GM21381 (cell line): ENCODE data around the gene ZFHX3.

Source experiments
- ATAC-seq: cut with Tn5 transposase; IDR thresholded peaks from one replicate; pipeline ENCODE4 v1.9.1; 2021; ENCODE audit warnings: mild to moderate bottlenecking, moderate library complexity; ENCODE audit not compliant: unreplicated experiment

Gene ZFHX3

DNA sequence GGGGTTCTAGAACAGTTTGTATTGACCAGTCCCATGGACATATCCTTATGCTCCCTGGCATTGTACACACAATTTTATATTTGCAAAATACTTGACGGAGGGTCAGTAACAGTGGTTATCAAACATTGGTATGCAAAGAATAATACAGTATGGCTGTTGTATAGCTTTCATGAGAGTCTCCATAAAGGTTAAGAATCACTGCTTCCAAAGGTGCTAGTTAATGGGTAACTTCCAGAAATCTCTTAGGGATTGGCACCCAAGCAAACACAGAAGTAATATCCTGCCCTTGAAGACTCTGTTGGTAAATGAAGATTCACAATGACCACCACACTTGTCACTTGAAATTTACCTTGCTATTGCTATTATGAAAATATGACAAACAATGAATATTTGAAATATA lies 239.2 kb downstream of the ZFHX3 start:
- no peak for ATAC-seq

GRCh38 chr16:72807245-72807644 lies 240.7 kb downstream of the ZFHX3 start:
- no peak for ATAC-seq

GRCh38 chr16:72805486-72805885 lies 242.4 kb downstream of the ZFHX3 start:
- ATAC-seq: no peak

DNA sequence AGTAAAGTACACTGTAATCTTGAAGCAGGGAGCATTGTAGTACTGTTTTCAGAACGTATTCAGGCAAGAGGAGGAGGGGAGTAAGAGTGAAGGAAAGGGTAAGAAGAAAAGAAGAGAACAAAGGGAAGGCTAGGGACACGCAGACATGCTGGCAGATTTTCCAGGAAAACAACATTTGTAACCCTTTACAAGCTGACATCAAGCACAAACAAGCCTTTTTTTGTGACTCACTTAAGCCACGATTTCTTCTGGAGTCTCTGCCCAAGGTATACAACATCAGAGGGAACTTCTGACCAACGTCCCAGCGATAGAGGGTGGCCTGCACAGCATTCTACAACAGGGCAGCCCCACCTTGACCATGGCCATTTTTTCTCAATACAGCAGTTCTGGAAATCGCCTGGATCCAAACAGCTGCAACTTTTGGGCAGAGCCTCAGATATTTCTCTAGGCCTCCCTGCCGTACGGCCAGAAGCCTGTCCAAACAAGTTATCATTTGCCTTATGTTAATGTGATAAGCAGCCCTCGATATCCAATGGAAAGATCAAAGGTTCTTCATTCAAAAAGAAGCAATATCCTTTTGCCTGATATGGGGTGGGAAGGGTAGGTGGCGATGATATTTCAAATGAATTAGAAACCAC lies 247.3 kb downstream of the ZFHX3 start:
- ATAC-seq: no peak

GRCh38 chr16:72798264-72798663 lies 249.7 kb downstream of the ZFHX3 start:
- no peak for ATAC-seq

GRCh38 chr16:72797621-72798020 lies 250.3 kb downstream of the ZFHX3 start:
- no peak for ATAC-seq

- ATAC-seq: no peak
Observed at GRCh38 chr16:72796222-72796621, 251.7 kb downstream of the ZFHX3 start.

DNA sequence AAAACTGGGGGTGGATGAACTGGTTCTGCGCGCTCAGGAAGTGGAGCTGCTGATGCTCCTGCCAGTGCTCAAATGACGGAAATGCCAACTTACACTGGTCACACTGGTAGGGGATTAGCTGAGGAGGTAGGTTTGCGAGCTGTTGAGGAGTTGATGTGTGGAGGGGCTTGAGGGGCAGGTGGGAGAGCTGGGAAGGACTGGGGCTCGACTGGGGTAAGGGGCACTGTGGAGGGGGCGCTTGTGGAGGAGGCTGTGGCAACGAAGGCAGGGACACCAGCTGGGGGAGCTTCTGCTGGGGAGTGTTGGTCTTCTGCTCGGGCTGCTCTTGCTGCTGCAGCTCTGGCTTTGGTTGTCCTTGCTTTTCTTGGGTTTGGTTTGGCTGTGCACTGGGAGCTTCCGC lies 252.9 kb downstream of the ZFHX3 start:
- ATAC-seq: no peak

DNA sequence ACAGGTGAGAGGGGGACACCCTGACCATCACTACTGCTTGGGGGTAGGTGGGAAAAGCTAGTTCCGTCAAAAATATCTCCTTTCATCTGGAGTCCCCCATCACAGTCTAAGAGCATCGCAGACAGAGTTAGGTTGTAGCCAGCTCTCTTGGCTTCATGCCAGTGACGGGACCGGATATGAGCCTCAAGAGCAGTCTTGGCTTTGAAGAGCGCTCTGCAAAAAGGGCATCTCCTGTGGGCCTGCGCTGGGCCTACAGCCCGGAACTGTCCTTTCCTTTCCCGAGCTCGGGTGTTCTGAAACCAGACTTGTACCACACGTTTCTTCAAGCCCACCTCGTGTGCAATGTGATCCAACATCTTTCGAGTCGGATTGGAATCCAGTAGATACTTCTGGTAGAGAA lies 253.6 kb downstream of the ZFHX3 start:
- no peak for ATAC-seq

GRCh38 chr16:72793716-72794115 lies 254.2 kb downstream of the ZFHX3 start:
- ATAC-seq: no peak

GRCh38 chr16:72793017-72793416 lies 254.9 kb downstream of the ZFHX3 start:
- ATAC-seq: no peak

DNA sequence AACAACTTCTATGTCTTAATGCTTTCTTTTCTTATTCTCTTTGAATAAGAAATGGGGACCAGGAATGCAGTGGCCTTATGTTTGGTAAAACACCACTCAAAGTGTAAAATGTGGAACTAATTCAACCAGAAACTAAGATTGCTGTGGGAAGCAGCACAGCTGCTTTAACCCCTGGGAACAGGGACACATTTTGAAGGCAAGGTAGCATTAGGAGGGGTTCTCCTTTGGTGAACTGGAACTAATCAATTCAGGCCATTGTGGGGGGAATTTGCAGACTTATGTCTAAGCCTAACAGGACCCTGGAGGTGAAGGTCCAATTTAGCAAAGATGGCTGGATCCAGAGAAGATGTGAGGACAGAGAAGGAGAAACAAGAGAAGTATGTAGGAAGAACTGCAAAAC lies 256.1 kb downstream of the ZFHX3 start:
- no peak for ATAC-seq

DNA sequence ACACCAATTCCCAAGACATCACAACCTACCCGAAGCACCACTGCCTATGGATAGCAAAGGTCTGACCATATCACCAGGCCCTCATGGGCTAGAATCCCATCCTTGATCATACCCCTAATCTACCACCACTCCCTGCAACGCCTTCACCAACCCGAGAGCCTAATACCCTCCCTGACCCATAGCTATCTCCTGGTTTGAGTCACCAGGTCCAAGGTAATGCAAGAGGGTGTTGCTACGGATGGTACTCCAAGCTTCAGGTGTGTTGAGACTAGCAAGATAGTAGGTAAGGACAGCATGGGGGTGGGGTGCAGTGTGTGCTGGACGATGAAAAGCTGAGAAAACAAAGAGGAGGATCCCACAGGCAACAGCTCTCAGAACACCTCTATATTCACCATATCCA lies 258.0 kb downstream of the ZFHX3 start:
- ATAC-seq: no peak

DNA sequence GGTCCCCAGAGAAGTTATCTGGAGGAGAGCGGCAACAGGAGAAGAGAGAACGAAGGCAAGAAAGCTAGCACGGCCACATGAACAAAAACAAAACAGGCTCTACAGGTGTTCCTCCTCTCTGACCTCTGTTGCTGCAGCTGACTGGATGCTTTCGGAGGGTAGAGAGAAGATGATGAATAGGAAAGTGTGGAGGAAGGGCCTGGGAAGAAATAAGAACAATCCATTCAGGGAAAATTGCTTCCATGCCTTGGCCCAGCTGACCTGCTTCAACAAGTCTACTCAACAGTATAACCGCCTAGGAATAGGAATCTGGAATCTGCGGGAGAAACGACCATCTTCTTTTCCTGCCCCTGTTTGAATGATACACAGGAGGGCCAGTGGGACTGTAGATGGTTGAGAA lies 258.5 kb downstream of the ZFHX3 start:
- ATAC-seq: no peak

DNA sequence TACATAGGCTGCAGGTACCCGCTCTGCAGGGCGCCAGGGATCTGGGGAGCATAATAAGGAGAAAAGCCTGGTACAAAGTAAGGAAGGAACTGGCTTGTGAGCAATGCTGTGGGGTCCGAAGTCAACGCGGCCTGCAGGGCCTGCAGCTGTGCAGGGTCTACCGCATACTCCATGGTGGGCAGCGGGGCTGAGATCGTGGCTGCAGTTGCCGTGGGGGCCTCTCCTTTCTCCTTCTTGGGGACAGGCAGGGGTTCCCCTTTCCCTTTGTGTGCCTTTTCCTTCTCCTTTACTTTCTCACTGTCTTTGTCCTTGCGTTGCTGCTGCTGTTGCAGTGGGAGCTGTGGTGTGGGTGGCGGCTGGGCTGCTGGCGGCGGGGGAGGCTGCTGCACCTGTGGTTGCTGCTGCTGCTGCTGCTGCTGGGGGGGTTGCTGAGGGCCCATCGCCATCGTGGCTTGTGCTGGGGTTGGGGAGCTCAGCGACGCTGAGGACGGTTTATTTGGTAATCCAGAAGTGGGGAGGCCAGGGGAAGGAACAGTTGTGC lies 259.6 kb downstream of the ZFHX3 start:
- no peak for ATAC-seq

GRCh38 chr16:72787514-72788268 lies 260.2 kb downstream of the ZFHX3 start:
- peak; percentile 83 for ATAC-seq

DNA sequence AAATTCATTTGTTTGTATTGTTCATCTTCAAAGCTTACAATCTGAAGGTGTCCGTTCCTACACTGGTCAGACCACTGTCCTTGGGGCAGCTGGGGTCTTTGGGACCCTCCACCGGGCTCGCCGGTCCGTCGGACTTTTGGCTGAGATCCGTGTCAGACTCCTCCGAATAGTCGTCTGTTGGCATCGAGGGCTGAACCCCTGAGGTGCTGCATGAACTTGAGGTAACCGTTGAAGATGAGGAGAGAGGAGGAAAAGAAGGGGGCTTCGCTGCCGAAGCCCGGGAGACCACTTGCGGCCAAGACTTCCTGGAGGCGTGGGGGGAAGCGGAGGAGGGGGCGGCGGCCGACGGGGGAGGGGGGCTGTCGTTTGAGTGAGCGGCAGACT lies 260.8 kb downstream of the ZFHX3 start:
- ATAC-seq: peak; percentile 3

- ATAC-seq: no peak
Observed at GRCh38 chr16:72786606-72787005, 261.3 kb downstream of the ZFHX3 start.

- no peak for ATAC-seq
Observed at GRCh38 chr16:72785886-72786285, 262.0 kb downstream of the ZFHX3 start.

GRCh38 chr16:72785171-72785570 lies 262.8 kb downstream of the ZFHX3 start:
- no peak for ATAC-seq

DNA sequence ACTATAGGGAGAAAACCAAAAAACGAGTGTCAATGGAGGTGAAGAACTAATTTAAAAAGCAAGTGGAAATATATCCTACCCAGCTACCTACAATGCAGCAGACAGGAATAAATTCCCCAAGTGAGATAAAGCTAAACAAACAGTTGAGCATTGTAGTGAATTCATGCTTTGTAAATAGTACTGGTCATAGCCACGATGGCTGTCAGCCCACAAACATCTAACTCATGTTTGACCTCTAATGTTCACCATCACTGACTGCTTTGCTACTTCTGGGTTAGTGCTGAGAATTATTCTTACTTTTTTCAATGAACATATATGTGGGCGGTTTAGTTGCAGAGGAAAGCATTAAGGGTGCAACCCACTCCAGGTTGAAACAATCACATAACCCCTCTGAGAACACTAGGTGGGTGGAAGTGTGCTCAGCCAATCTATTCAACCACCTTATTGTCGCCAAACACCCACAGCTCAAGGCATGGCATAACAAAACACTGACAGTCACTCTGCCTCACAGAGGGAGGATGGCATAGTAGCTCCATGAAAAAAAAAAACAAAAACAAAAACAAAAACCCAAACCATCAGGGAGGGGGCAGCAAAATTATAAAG lies 264.1 kb downstream of the ZFHX3 start:
- ATAC-seq: no peak

DNA sequence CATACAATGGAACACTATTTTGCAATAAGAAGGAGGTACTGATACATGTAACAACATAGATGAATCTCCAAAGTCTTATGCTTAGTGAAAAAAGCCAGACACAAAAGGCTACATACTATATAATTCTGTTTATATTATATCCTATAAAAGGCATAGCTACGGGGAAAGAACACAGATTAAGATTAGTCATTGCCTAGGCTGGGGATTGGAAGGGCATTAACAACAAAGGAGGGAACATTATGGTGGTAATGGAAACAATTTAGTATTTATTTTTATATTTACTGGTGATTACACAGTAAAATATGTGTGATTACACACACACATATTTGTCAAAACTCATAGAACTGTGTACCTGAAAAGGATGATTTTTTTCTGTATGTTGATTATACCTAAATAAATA lies 278.1 kb downstream of the ZFHX3 start:
- no peak for ATAC-seq
